ENCODE measurements around the gene ASAP2.

Gene ASAP2

DNA sequence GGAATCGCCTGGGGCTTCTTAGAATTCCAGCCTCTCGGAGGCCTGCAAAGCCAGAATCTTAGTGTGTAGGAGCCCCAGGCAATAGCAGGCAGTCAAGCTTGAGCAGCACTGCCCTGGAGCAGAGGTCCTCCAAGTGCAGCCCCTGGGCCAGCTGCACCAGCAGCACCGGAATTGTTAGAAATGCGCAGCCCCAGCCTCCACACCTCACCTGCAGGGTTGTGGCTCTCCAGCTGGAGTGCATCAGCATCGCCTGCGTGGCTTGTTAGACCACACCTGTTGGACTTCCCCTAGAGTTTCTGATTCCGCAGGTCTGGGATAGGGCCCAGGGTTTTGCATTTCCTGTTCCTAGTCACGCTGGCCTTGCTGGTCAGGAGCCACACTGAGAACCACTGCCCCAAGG, 100.3 kb downstream of the ASAP2 start:
- TF ChIP-seq, protein P1, sequence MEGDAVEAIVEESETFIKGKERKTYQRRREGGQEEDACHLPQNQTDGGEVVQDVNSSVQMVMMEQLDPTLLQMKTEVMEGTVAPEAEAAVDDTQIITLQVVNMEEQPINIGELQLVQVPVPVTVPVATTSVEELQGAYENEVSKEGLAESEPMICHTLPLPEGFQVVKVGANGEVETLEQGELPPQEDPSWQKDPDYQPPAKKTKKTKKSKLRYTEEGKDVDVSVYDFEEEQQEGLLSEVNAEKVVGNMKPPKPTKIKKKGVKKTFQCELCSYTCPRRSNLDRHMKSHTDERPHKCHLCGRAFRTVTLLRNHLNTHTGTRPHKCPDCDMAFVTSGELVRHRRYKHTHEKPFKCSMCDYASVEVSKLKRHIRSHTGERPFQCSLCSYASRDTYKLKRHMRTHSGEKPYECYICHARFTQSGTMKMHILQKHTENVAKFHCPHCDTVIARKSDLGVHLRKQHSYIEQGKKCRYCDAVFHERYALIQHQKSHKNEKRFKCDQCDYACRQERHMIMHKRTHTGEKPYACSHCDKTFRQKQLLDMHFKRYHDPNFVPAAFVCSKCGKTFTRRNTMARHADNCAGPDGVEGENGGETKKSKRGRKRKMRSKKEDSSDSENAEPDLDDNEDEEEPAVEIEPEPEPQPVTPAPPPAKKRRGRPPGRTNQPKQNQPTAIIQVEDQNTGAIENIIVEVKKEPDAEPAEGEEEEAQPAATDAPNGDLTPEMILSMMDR (IDR thresholded peaks at IDR 0.05; ENCODE audit: insufficient read depth, low read depth, low read length, missing control alignments): no peak
- H3K4me3 ChIP-seq (ENCODE audit: low read depth, low read length): no peak overlapping the region
- peak; percentile 9 for DNase-seq (ENCODE audit: low read depth)

DNA sequence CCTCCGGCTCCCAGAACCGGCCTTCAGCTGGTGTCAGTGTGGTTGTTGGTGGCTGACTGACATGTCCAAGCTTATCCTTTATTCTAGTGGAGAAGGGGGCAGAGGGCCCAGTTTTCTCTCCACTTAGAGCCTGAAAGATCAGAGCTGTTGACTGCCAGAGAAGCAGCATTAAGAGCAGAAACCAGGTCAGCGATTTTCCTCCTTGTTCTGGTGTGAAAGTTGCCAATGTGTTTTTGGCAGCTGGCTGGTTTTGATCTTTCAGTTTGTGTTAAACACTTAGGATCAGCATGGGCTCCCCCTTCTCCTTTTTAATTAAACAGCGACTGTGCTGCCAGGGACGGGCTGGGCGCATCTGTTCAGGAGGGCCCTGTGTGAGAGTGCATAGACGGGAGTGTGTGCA, 100.9 kb downstream of the ASAP2 start:
- TF ChIP-seq, protein P1 (IDR thresholded peaks at IDR 0.05; ENCODE audit: insufficient read depth, low read depth, low read length, missing control alignments): no peak
- no peak overlapping the region for H3K4me3 ChIP-seq (ENCODE audit: low read depth, low read length)
- no peak for DNase-seq (ENCODE audit: low read depth)

- TF ChIP-seq, protein P1 (IDR thresholded peaks at IDR 0.05; ENCODE audit: insufficient read depth, low read depth, low read length, missing control alignments): no peak
- H3K4me3 ChIP-seq (ENCODE audit: low read depth, low read length): no peak overlapping the region
- DNase-seq (ENCODE audit: low read depth): no peak
Measured at GRCh38 chr2:9308186-9308955, 101.8 kb downstream of the ASAP2 start.

DNA sequence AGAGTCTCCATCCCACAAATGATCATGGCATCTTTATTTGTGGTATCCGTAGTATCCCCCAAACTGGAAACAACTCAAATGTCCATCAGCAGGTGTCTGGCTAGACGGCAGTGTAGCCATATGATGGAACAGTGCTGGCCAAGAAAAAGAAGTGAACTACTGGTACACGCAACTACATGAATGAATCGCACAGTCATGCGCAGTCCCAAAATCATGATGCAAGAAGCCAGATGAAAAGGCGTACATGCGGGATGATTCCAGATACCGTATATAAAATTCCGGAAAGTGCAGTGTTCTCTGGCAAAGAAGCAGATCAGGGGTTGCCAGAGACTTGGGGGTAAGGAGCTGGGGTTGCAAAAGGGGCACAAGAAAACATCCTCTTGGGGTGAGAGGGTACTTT, 102.5 kb downstream of the ASAP2 start:
- H3K4me3 ChIP-seq (ENCODE audit: low read depth, low read length): no peak overlapping the region
- DNase-seq (ENCODE audit: low read depth): no peak
- TF ChIP-seq, protein P1 (IDR thresholded peaks at IDR 0.05; ENCODE audit: insufficient read depth, low read depth, low read length, missing control alignments): no peak

DNA sequence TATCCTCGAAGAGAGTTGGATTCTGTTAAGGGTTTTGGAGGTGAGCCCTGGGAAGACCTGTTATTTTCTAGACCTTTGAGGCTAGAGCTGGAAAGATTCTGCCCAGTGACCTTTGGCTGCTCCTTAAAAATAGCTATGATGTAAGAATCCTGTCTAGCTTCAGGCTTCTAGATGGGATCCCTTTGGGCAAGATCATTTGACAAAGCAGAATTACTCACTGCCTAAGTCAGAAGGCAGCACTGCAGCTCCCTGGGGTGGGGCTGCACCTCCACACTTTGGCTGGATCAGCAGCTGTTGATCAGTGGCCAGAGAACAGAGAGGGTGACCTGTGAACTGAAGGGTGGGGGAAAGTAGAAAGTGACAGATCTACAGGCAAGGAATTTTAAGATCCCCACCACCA, 103.8 kb downstream of the ASAP2 start:
- no peak for DNase-seq (ENCODE audit: low read depth)
- TF ChIP-seq, protein P1 (IDR thresholded peaks at IDR 0.05; ENCODE audit: insufficient read depth, low read depth, low read length, missing control alignments): no peak
- no peak overlapping the region for H3K4me3 ChIP-seq (ENCODE audit: low read depth, low read length)

DNA sequence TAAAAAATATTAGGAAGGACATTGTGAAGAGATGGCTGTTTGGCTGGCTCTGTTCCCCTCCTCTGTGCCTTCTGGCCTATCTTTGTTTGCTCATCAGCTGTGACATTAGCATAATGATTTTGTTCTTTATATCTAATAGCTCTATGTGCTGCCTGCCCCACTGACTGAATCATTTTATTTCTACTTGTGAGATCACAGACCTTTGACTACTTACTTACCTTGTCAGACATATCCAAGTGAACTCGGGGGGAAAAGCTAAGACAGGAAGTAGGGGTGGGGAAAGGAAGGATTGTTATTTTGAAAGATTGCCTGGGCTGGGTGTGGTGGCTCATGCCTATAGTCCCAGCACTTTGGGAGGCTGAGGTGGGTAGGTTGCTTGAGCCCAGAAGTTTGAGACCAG, 104.2 kb downstream of the ASAP2 start:
- DNase-seq (ENCODE audit: low read depth): no peak
- no peak overlapping the region for H3K4me3 ChIP-seq (ENCODE audit: low read depth, low read length)
- TF ChIP-seq, protein P1 (IDR thresholded peaks at IDR 0.05; ENCODE audit: insufficient read depth, low read depth, low read length, missing control alignments): no peak

DNA sequence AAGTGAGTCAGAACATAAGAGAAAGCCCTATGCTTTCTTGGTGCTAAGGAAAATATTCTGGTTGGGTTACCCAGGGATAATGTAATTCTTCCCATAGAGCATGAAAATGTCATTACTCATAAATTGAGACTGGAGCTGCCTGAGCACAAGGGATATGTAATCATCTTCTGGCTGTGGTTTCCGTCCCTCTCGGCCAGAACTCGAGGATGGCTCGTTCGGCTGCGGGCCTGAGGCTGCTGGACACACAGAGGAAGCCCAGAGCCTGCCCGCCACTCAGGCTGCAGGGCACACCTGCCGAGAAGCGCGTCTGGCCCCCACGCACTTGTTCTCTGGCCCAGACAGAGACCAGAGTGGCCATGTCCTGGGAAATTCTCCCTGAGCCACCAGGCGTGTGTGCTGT, 104.9 kb downstream of the ASAP2 start:
- TF ChIP-seq, protein P1 (IDR thresholded peaks at IDR 0.05; ENCODE audit: insufficient read depth, low read depth, low read length, missing control alignments): no peak
- no peak for DNase-seq (ENCODE audit: low read depth)
- H3K4me3 ChIP-seq (ENCODE audit: low read depth, low read length): no peak overlapping the region
